SH-SY5Y (cell line): ENCODE results near the gene DYRK1A.

Source experiments
- GATA2 ChIP-seq: IDR thresholded peaks from 2 replicates; pipeline ENCODE4 v1.6.1; 2011; ENCODE audit warnings: mild to moderate bottlenecking, low read depth, low read length
- GATA3 ChIP-seq: IDR thresholded peaks from 2 replicates; pipeline ENCODE4 v1.6.1; 2011; ENCODE audit warnings: low read depth, mild to moderate bottlenecking, low read length, moderate library complexity

GRCh38 chr21:37498664-37499063 lies 132.1 kb downstream of the DYRK1A start:
- no peak for TF ChIP-seq GATA3
- TF ChIP-seq GATA2 = no peak
